Immature natural killer cell (primary cell): ENCODE data around the gene ZNF319. TPM values are rescaled to one million over a fixed set of nuclear protein-coding genes. Genes with fewer than 3 reads are reported as not detected.
A peak's percentile ranks its signal among the peaks of the same experiment; 100 is the strongest.
"Not testable (repeated sequence)": the region's sequence is repeated elsewhere in the genome, so short reads cannot be mapped to it uniquely, and the experiment has no call there.

Source experiments
- DNase-seq, 3 donors: peaks; one replicate each; pipeline ENCODE4 v3.0.0; 2022; ENCODE audit warnings: mixed read lengths in 1 of 3
- H3K27ac Mint-ChIP-seq, 6 donors: one replicate each; pipeline ENCODE4 v1.8.0; 2020; ENCODE audit warnings: mixed read lengths in 6 of 6, mild to moderate bottlenecking in 5 of 6, inconsistent platforms in 4 of 6, moderate library complexity in 3 of 6
- H3K27me3 Mint-ChIP-seq, 3 donors: one replicate each; pipeline ENCODE4 v1.8.0; 2020 to 2021; ENCODE audit warnings: low read depth in 3 of 3, mild to moderate bottlenecking in 3 of 3, mixed read lengths in 3 of 3, moderate library complexity in 3 of 3, inconsistent platforms in 1 of 3
- H3K36me3 Mint-ChIP-seq, 3 donors: one replicate each; pipeline ENCODE4 v1.8.0; 2020; ENCODE audit warnings: mixed read lengths in 3 of 3, inconsistent platforms in 2 of 3, mild to moderate bottlenecking in 2 of 3
- H3K4me1 Mint-ChIP-seq, 2 donors: one replicate each; pipeline ENCODE4 v1.8.0; 2020; ENCODE audit warnings: inconsistent platforms in 2 of 2, mild to moderate bottlenecking in 2 of 2, mixed read lengths in 2 of 2, moderate library complexity in 1 of 2
- H3K4me3 Mint-ChIP-seq, 5 donors: one replicate each; pipeline ENCODE4 v1.8.0; 2020; ENCODE audit warnings: mild to moderate bottlenecking in 5 of 5, mixed read lengths in 5 of 5, inconsistent platforms in 3 of 5, moderate library complexity in 3 of 5
- H3K9me3 Mint-ChIP-seq, 6 donors: one replicate each; pipeline ENCODE4 v1.8.0; 2020; ENCODE audit warnings: mild to moderate bottlenecking in 6 of 6, mixed read lengths in 6 of 6, inconsistent platforms in 4 of 6, moderate library complexity in 3 of 6
- polyA plus RNA-seq, 3 donors: library from polyadenylated mRNA; unstranded; fragments of 300-500 nt; fragmentation: Illumina TruSeq; gene quantifications; one replicate each; pipeline ENCODE4 v1.2.3, GENCODE V29; 2021

ZNF319 gene
- polyA plus RNA-seq, 3 donors from 2014 or later, result 6.8 to 31.2 (median 10.3) TPM

- no peak for DNase-seq
- H3K9me3 Mint-ChIP-seq, result no peaks in the 10 kb centered on the region
- peaks cover 1 to 2% (median 2%) of the 10 kb centered on the region in 3 donors for H3K27me3 Mint-ChIP-seq
- H3K4me1 Mint-ChIP-seq, result peaks cover 12 to 13% of the 10 kb centered on the region in 2 donors
- no peak overlapping the region for H3K4me3 Mint-ChIP-seq
- H3K36me3 Mint-ChIP-seq, result no peaks in the 10 kb centered on the region
- H3K27ac Mint-ChIP-seq, result peak overlapping the region in 1 of 6 donors; percentile 17
These were observed 18.1 kb downstream of the ZNF319 start for GRCh38 chr16:57982385-57982784.

GRCh38 chr16:57981636-57982035 lies 18.8 kb downstream of the ZNF319 start:
- Mint-ChIP-seq H3K4me3 (no peak overlapping the region), H3K36me3 (no peaks in the 10 kb centered on the region), H3K9me3 (no peaks in the 10 kb centered on the region), H3K4me1 (peaks cover 12 to 13% of the 10 kb centered on the region in 2 donors), H3K27me3 (peaks cover 1 to 2% (median 2%) of the 10 kb centered on the region in 3 donors), H3K27ac (no peak overlapping the region)
- no peak for DNase-seq

DNA sequence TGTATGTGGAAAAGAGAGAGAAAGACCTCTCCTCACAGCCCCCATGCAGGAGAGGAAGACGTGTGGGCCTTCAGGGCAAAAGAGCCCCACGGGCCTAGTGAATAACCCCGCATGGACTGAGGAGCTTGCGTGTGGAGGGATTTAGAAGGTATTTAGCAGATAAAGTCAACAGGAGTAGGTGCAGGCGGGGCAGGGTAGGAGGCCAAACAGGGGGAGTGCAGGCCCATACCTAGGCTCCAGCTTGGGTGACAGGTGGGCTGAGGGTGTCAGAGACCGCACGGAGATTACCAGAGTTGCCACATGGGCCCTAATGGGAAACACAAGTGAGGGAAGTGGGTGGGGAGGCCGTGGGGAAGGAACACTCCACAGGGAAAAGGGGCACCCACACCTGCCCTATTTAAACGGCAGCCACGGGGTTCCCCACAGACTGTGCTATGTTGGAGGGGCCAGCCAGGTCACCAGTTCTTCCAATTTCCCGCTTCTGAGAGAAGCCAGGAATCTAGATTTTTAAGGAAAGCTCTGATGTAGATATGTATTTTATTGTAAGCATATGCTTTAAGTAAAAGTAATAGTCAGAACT lies 21.4 kb downstream of the ZNF319 start:
- no peak for DNase-seq
- Mint-ChIP-seq H3K4me3 (no peak overlapping the region), H3K27me3 (peaks cover 1 to 2% (median 2%) of the 10 kb centered on the region in 3 donors), H3K9me3 (no peaks in the 10 kb centered on the region), H3K4me1 (peaks cover under 1% of the 10 kb centered on the region in 2 donors), H3K36me3 (no peaks in the 10 kb centered on the region), H3K27ac (no peak overlapping the region)

- not testable (repeated sequence) for DNase-seq, H3K36me3 Mint-ChIP-seq, H3K27ac Mint-ChIP-seq, H3K4me3 Mint-ChIP-seq, H3K9me3 Mint-ChIP-seq, H3K27me3 Mint-ChIP-seq, H3K4me1 Mint-ChIP-seq
These were observed 22.4 kb downstream of the ZNF319 start for GRCh38 chr16:57978070-57978465.

GRCh38 chr16:57977418-57978069 lies 22.9 kb downstream of the ZNF319 start:
- no peaks in the 10 kb centered on the region for H3K4me1 Mint-ChIP-seq
- peaks cover 2 to 4% (median 3%) of the 10 kb centered on the region in 3 donors for H3K27me3 Mint-ChIP-seq
- H3K4me3 Mint-ChIP-seq, result no peak overlapping the region
- no peaks in the 10 kb centered on the region for H3K36me3 Mint-ChIP-seq
- no peak overlapping the region for H3K27ac Mint-ChIP-seq
- H3K9me3 Mint-ChIP-seq, result no peaks in the 10 kb centered on the region
- no peak for DNase-seq

DNA sequence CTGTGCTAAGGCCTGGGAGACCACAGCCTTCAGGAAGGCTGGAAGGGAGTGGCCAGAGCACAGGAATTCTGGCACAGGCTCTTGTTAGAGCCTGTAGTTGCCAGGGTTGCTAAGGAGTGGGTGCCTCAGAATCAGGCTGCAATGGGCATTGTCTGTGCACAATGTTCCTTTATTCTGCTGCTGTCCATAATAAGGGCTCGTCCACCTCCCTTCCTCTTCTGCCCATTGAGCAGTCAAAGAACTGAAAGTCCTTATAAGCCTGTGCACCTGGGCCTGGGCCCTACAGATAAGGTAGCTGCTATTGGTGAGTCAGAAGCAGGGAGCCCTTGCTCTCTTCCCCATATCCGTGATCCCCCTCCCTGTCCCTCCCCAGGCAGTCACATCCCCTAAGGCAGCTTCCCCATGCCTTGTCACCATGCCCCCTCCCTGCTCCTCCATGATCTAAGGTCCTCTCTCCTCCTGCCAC lies 24.1 kb downstream of the ZNF319 start:
- no peak for DNase-seq
- Mint-ChIP-seq H3K4me3 (no peak overlapping the region), H3K36me3 (no peaks in the 10 kb centered on the region), H3K27me3 (peaks cover 2 to 4% (median 3%) of the 10 kb centered on the region in 3 donors), H3K27ac (no peak overlapping the region), H3K4me1 (peaks cover 0 to 2% of the 10 kb centered on the region in 2 donors), H3K9me3 (no peaks in the 10 kb centered on the region)

DNA sequence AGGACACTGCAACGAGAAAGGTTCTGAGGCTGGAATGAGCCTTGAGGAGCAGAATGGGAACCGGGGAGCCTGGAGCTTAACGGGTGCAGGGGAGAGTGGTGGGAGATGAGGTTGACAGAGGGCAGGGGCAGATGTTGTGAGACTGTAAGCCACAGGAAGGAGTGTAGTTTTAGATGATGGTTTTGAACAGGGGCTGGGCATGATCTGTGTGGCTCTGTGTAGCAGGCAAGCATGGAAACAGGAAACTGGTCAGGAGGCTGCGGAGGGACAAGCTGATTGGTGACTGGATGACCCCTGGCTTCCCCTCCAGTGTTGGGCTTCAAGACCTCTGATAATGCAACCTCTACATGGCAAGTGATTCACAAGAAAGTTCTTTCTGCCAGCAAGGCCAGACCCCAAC lies 28.2 kb downstream of the ZNF319 start:
- H3K36me3 Mint-ChIP-seq, result no peaks in the 10 kb centered on the region
- DNase-seq, result no peak

DNA sequence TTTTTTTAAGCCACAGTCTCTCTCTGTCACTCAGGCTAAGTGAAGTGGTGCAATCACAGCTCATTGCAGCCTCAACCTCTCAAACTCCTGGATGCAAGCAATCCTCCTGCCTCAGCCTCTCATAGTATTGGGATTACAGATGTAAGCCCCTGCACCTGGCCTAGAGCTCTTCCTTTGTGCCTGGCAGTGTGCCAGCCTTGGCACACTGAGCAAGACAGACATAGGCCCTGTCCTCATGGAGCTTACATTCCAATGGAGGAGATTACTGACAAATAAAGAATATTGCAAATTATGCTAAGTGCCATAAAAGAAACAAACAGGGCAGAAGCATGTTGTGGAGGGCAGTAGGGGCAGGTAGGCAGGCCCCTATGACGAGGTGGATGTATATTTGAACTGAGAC lies 28.6 kb downstream of the ZNF319 start:
- Mint-ChIP-seq H3K9me3 (no peaks in the 10 kb centered on the region), H3K4me3 (no peak overlapping the region), H3K36me3 (no peaks in the 10 kb centered on the region), H3K27ac (peak overlapping the region in 1 of 6 donors; percentile 60), H3K4me1 (peaks cover 0 to 2% of the 10 kb centered on the region in 2 donors), H3K27me3 (peaks cover 1 to 3% (median 2%) of the 10 kb centered on the region in 3 donors)
- no peak for DNase-seq

More for the DNA sequence above, 28.2 kb downstream of the ZNF319 start:
- no peak overlapping the region for H3K4me3 Mint-ChIP-seq
- no peak overlapping the region for H3K27ac Mint-ChIP-seq
- H3K27me3 Mint-ChIP-seq, result peaks cover 1 to 3% (median 2%) of the 10 kb centered on the region in 3 donors
- peaks cover 0 to 2% of the 10 kb centered on the region in 2 donors for H3K4me1 Mint-ChIP-seq
- H3K9me3 Mint-ChIP-seq, result no peaks in the 10 kb centered on the region

DNA sequence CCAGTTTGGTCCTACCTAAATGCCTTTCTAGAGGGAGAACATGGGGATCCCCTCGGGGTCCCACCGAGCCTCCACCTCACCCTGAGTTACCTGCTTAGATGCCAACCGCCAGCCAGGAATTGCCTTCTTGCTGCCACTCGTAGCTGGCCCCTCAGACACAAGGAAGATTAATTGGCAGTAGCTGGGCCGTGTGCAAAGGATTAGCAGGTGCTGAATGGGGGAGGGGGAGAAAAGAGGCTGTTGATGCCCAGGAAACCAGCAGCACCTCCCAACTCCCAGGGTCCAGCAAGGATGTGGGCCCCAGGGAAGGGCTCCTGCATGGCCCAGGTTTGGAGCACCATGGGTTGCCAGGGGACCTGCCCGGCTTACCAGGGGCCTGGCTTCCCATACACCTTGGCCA lies 29.5 kb downstream of the ZNF319 start, which contains the start of gene CNGB1:
Gene CNGB1 (minus strand): TSS at position 159 of the 400 bp plus-strand sequence. CDS start 3,842 bp downstream, outside the sequence.
- Mint-ChIP-seq H3K27ac (peak within 1 kb of the TSS in 1 of 6 donors; percentile 60), H3K36me3 (no peaks in the 10 kb centered on the region), H3K4me3 (no peak within 1 kb of the TSS), H3K4me1 (peaks cover 0 to 2% of the 10 kb centered on the region in 2 donors), H3K9me3 (no peaks in the 10 kb centered on the region), H3K27me3 (peaks cover 1 to 3% (median 2%) of the 10 kb centered on the region in 3 donors)
- no peak for DNase-seq

DNA sequence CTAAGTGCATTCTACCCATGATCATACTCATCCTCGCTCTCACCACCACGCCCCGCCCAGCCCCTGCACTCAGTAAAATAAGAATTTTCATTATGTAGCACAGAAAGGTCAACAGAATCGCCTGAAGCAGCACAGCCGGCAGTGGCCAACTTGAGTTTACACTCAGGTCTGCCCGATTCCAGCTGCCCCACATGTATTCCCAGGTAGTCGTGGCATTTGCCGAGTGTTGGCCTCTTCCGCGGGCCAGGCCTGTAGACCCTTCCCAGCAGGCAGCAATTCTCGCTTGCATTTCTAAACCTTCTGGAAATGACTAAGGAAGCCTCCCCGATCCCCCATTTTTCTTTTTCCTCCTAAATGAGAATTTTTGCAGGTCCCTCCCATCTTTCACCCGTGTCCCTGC lies 30.2 kb downstream of the ZNF319 start:
- Mint-ChIP-seq H3K4me1 (peaks cover 0 to 2% of the 10 kb centered on the region in 2 donors), H3K27ac (no peak overlapping the region), H3K27me3 (peaks cover 1 to 3% (median 2%) of the 10 kb centered on the region in 3 donors), H3K4me3 (no peak overlapping the region), H3K9me3 (no peaks in the 10 kb centered on the region), H3K36me3 (no peaks in the 10 kb centered on the region)
- no peak for DNase-seq

- no peak for DNase-seq
- H3K27me3 Mint-ChIP-seq, result peaks cover 1 to 3% (median 2%) of the 10 kb centered on the region in 3 donors
- H3K4me1 Mint-ChIP-seq, result peaks cover 0 to 2% of the 10 kb centered on the region in 2 donors
- no peaks in the 10 kb centered on the region for H3K36me3 Mint-ChIP-seq
- no peak overlapping the region for H3K4me3 Mint-ChIP-seq
- H3K9me3 Mint-ChIP-seq, result no peaks in the 10 kb centered on the region
- H3K27ac Mint-ChIP-seq, result no peak overlapping the region
These were observed 30.9 kb downstream of the ZNF319 start for GRCh38 chr16:57969451-57970123.

DNA sequence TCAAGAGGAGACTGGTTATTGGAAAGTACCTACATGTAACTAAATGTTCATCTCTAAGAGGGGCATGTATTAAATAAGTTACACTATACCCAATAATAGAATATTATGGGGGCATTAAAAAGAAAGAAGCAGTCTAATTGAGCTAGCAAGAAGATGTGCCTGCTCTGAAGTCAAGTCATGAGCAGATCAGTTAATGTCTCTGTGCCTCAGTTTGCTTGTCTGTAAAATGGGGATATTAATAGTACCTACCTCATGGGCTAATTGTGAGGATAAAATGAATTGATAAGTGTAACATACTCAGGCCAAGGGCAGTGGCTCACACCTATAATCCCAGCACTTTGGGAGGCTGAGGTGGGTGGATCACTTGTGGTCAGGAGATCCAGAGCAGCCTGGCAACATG lies 32.6 kb downstream of the ZNF319 start:
- Mint-ChIP-seq H3K4me3 (no peak overlapping the region), H3K27ac (no peak overlapping the region), H3K9me3 (no peaks in the 10 kb centered on the region), H3K4me1 (peaks cover 0 to 2% of the 10 kb centered on the region in 2 donors), H3K36me3 (no peaks in the 10 kb centered on the region), H3K27me3 (peaks cover 1 to 2% (median 2%) of the 10 kb centered on the region in 3 donors)
- DNase-seq, result no peak

DNA sequence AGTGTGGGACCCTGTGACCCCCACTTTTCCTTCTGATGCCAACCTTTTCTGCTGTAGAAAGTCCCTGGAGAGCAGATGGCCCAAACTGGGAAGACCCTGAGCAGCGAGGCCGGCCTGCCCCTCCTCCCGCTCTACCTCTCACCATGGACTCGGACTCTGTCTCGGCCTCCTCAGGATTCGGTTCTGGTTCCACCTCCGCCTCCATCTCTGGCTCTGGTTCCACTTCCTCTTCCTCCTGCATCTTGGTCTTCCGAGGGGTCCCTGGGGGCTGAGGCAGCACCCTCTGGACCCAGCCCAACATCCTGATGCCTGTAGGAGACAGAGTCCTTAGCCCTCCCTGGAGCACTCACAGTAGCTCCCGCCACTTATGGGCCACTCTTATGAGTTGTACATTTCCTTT lies 33.5 kb downstream of the ZNF319 start:
- H3K4me1 Mint-ChIP-seq, result peaks cover 0 to 1% of the 10 kb centered on the region in 2 donors
- H3K4me3 Mint-ChIP-seq, result no peak overlapping the region
- H3K27ac Mint-ChIP-seq, result no peak overlapping the region
- H3K27me3 Mint-ChIP-seq, result peaks cover 0 to 2% (median 2%) of the 10 kb centered on the region in 3 donors
- H3K36me3 Mint-ChIP-seq, result no peaks in the 10 kb centered on the region
- H3K9me3 Mint-ChIP-seq, result no peaks in the 10 kb centered on the region
- no peak for DNase-seq

DNA sequence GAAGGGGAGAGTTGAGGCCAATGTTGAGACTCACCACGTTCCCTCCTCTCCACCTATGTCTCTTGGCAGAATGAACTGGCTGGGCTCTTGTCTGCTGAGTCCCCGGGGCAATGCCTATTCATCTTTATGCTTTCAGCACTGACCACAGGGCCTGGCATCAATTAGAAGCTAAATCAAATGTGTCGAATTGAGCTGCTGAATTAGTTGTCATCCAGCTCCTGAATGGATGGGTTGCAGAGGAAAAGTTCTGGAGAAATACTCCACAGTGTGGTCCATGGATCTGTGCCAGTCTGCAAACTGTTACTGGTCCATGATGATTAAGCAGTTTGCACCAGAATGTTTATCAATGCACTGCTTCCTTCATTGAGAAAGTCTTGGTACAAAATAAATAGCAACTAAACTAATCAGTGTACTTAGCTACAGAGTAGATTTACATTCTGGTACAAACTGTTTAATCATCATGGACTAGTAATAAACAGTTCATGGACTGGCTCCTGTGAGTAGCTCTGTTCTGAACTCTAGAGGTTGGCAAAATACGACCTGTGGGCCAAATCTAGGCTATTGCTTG lies 34.2 kb downstream of the ZNF319 start:
- Mint-ChIP-seq H3K9me3 (no peaks in the 10 kb centered on the region), H3K27ac (peak overlapping the region in 1 of 6 donors; percentile 3), H3K4me1 (no peaks in the 10 kb centered on the region), H3K27me3 (peaks cover 0 to 6% (median 2%) of the 10 kb centered on the region in 3 donors), H3K4me3 (no peak overlapping the region), H3K36me3 (no peaks in the 10 kb centered on the region)
- no peak for DNase-seq
